BJ (cell line): ENCODE results near the gene SPATA22. TPM values are rescaled to one million over a fixed set of nuclear protein-coding genes. Genes with fewer than 3 reads are reported as not detected.

Experiments used
- CTCF ChIA-PET: fragments of 350-600 bp; formaldehyde crosslinking; extraction: SDS; loops from one replicate; lab custom pipeline; 2021; ENCODE audit warnings: antibody characterized with exemption, inconsistent platforms; lab: Yijun Ruan, JAX
- POLR2A ChIA-PET: fragments of 300-600 bp; sonication (Branson Sonifier 250); formaldehyde crosslinking; extraction: SDS; loops from one replicate; lab custom pipeline; 2021; ENCODE audit warnings: antibody characterized with exemption; lab: Charles Lee
- DNase-seq: peaks from one replicate; pipeline ENCODE4 v3.0.0-alpha.2; 2011; ENCODE audit warnings: low read depth
- H3K27me3 ChIP-seq: 2 replicates; pipeline ENCODE4 v1.6.0; 2011; ENCODE audit warnings: low read length; ENCODE audit not compliant: control insufficient read depth, insufficient read depth
- H3K36me3 ChIP-seq: 2 replicates; pipeline ENCODE4 v1.5.1; 2011; ENCODE audit warnings: low read length; ENCODE audit not compliant: control insufficient read depth, insufficient read depth
- H3K4me3 ChIP-seq: 2 replicates; pipeline ENCODE4 v1.5.1; 2011; ENCODE audit warnings: low read depth, mild to moderate bottlenecking, control low read depth, low read length
- CTCF ChIP-seq: IDR thresholded peaks from 2 replicates; pipeline ENCODE4 v1.5.1; 2011; ENCODE audit warnings: low read depth, mild to moderate bottlenecking, control low read depth, inconsistent platforms, low read length, moderate library complexity; ENCODE audit not compliant: insufficient read depth
- polyA plus RNA-seq: library from polyadenylated mRNA; depleted of rRNA; stranded (reverse); fragments of >200 nt; gene quantifications from 2 replicates; pipeline ENCODE4 v1.2.3, GENCODE V29; 2011

Gene SPATA22
- polyA plus RNA-seq, 1 experiment: not detected

GRCh38 chr17:3485481-3486068 is 14.0 kb upstream of the SPATA22 start:
- Histone ChIP-seq H3K36me3 (no peaks in the 10 kb centered on the region), H3K27me3 (no peaks in the 10 kb centered on the region), H3K4me3 (no peak overlapping the region)
- DNase-seq: no peak
- TF ChIP-seq CTCF: no peak
- ChIA-PET CTCF (no interaction called here), POLR2A (no interaction called here)

- CTCF ChIA-PET: interaction anchor here (1.4 kb wide), 1 partner anchor 10 kb away, joined by 3 read pairs; no protein-coding TSS in a partner anchor
- H3K4me3 ChIP-seq: no peak overlapping the region
- TF ChIP-seq CTCF: no peak
- no peaks in the 10 kb centered on the region for H3K36me3 ChIP-seq
- POLR2A ChIA-PET: no interaction called here
- H3K27me3 ChIP-seq: no peaks in the 10 kb centered on the region; the same call in 1 of the 2 replicates
- no peak for DNase-seq
These were observed 11.2 kb upstream of the SPATA22 start for GRCh38 chr17:3482852-3483251.

GRCh38 chr17:3479988-3480387 is 8.4 kb upstream of the SPATA22 start:
- POLR2A ChIA-PET: no interaction called here
- Histone ChIP-seq H3K4me3 (no peak overlapping the region), H3K27me3 (no peaks in the 10 kb centered on the region; the same call in 1 of the 2 replicates), H3K36me3 (no peaks in the 10 kb centered on the region)
- no peak for TF ChIP-seq CTCF
- DNase-seq: no peak
- CTCF ChIA-PET: no interaction called here

GRCh38 chr17:3475812-3476610 is 4.4 kb upstream of the SPATA22 start, which contains the start of gene ASPA:
TSS of gene ASPA (plus strand) at chr17:3475997. CDS start at chr17:3476160, 163 bp downstream.
- DNase-seq: no peak
- TF ChIP-seq CTCF: no peak
- ChIA-PET CTCF (interaction anchor here (1.0 kb wide), 1 partner anchor 24 kb away, joined by 3 read pairs; no protein-coding TSS in a partner anchor), POLR2A (no interaction called here)
- H3K36me3 ChIP-seq: no peaks in the 10 kb centered on the region
- no peak within 1 kb of the TSS for H3K4me3 ChIP-seq
- no peaks in the 10 kb centered on the region; the same call in 1 of the 2 replicates for H3K27me3 ChIP-seq

- CTCF ChIA-PET: interaction anchor here (1.0 kb wide), 1 partner anchor 25 kb away, joined by 3 read pairs; no protein-coding TSS in a partner anchor
- TF ChIP-seq CTCF: no peak
- H3K4me3 ChIP-seq: no peak overlapping the region
These were observed 3.6 kb upstream of the SPATA22 start for GRCh38 chr17:3475251-3475685.

More at GRCh38 chr17:3475251-3475685, 3.6 kb upstream of the SPATA22 start:
- POLR2A ChIA-PET: no interaction called here
- H3K36me3 ChIP-seq: no peaks in the 10 kb centered on the region
- DNase-seq: no peak
- H3K27me3 ChIP-seq: no peaks in the 10 kb centered on the region; the same call in 1 of the 2 replicates
